Measurements from ENCODE around the gene CMAS. TPM values are rescaled to one million over a fixed set of nuclear protein-coding genes. Genes with fewer than 3 reads are reported as not detected.
"Not testable (repeated sequence)": the region's sequence is repeated elsewhere in the genome, so short reads cannot be mapped to it uniquely, and the experiment has no call there.

Gene CMAS
- 10 to 100 TPM; 56.7 to 57.6 (median 57.4) TPM for polyA plus RNA-seq (ENCODE audit: insufficient read length in 3 of 3)

DNA sequence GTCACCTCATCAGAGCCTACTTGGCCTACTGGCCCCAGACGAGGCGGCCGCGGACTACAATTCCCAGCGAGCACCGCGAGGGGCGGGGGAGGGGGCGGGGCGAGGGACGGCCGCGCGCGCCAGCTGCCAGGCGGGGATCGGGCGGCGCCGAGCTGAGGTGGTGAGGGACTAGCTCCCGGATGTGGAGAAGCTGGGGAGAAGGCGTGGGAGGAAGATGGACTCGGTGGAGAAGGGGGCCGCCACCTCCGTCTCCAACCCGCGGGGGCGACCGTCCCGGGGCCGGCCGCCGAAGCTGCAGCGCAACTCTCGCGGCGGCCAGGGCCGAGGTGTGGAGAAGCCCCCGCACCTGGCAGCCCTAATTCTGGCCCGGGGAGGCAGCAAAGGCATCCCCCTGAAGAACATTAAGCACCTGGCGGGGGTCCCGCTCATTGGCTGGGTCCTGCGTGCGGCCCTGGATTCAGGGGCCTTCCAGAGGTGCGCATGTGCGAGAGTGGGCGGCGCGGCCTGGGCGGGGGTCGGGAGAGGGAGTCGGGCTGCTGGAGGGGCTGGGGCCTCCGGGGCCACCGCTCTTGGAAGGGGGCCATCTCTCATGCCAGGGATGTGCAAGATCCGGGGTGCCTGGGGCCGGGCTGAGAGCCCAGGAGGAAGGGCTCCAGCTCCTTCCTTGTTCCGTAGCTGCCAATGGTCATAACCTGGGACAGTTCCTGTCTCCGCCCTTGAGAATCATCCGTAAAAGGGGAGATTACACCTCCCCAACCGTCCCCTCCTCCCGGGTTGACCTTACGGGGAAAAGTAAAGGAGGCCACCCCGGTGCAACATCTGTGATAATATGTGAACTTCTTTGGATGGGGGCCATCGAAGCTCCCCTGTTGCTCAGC, at the start of gene CMAS:
TSS of gene CMAS (plus strand) at position 129 of the 878 bp plus-strand sequence. CDS start at position 215, 86 bp downstream.
- peak in 2 of 3 donors; percentile 42 to 44 for DNase-seq (ENCODE audit: low read depth in 3 of 3, low spot score in 2 of 3)

DNA sequence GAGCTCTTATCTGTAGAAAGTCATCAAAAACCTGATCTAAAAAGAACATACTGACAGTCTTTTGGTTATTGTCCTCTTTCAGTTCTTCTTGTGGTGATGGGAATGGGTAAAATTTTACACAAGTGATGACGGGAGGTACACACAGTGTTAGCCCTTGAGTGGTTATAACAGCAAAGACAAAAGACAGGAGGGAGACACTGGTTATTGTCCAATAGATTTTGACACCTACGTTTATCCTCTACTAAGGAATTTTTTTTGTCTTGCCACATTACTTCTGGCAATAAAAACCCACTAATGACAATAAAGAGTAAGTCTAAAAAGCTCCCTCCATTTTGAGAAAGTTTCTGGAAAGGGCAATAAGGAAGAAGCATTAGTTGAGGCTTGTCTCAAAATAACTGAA, 47.7 kb upstream of the CMAS start:
- no peak for DNase-seq (ENCODE audit: low read depth in 3 of 3, low spot score in 2 of 3)

DNA sequence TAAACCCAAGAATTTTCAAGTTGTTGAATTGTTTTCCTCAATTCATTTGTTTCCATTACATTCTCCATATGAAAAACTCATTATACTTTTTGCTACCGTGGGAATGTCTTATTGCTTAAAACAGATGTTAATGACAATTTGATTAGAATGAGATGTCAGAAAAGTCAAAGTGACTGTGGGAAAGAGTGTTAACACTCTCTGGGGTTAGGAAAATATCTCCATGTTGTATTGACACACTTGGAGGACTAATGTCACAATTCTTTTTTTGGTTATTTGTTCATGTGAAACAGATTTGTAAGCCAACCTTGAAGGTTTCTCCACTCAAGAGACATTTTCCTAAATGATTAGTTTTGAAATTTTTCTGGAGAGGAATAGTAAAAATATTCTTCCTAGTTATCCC, 47.2 kb upstream of the CMAS start:
- no peak for DNase-seq (ENCODE audit: low read depth in 3 of 3, low spot score in 2 of 3)

DNA sequence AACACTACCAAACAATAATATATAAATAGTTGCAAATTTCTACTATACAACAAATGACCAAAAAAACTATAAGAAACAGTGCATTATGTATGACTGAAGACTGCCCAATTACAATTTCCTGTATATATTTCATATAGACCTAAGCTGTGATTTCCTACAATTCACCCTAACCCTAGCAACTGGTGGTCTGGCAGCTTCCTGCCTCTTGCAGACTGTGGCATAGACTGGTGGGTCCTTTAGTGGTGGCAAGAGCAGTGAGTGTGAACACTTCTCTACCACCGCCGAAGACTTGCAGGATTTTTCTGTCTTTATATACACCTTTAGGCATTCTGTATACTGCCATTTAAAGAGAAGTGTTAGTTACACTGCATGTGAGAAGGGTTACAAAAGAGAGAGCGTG, 43.6 kb upstream of the CMAS start:
- DNase-seq (ENCODE audit: low read depth in 3 of 3, low spot score in 2 of 3) = no peak

DNA sequence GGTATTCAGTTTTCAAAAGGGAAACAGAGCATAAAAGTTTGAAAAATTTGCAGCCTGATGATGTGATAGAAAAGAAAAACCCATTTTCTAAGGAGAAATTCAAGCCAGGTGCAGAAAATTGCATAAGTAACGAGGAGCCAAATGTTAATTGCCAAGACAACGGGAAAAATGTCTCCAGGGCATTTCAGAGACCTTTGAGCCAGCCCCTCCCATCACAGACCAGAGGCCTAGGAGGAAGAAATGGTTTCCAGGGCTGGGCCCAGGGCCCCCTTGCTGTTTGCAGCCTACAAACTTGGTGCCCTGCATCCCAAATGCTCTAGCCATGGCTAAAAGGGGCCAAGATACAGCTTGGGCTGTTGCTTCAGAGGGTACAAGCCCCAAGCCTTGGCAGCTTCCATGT, 38.2 kb upstream of the CMAS start:
- DNase-seq (ENCODE audit: low read depth in 3 of 3, low spot score in 2 of 3) = not testable (repeated sequence)

DNA sequence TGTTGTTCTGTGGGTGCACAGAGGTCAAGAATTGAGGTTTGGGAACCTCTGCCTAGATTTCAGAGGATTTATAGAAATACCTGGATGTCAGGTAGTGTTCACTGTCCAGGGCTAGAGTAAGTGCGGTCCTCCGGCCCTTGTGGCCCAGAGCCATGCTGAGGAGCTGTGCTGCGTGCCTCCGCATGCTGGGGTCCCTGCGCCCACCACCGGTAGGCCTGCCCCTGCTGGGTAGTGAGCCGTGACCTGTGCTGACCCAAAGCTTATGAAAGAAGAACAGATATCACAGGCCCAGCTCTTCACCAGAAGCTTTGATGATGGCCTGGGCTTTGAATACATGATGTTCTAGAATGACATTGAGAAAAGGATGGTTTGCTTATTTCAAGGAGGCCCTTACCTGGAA, 37.8 kb upstream of the CMAS start:
- no peak for DNase-seq (ENCODE audit: low read depth in 3 of 3, low spot score in 2 of 3)

DNA sequence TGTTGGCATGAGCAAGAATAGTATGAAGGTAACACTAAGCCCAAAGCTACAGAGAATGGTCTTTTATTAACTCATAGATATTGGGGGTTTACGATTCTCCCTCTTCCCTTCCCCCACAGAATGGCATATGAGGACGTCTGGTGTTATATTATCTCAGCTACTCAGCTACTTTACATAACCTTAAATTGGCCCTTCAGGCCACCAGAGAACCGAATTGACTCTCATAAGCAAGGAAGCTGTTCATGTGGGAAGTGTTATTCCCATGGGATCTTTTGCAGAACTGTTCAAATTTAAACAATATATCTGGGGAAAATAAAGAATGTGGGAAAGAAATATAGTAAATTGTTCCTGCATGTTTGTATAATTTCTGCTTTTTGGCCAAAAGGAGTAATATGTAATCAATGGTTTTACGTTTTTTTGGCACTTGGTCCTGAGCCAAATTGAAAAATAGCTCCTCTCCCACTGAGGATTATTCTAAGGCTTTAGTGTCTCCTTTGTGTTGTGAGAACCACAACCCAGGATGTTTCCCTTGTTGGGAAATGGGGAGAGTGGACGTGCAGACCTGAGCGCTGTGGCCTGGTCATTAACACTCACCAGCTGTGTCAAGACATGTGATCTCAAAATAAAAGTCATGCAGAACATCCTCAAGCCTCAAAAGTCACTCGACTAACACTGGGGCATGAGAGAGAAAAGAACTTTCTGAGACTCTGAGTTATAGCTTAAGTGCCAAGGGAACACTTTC, 31.8 kb upstream of the CMAS start:
- no peak for DNase-seq (ENCODE audit: low read depth in 3 of 3, low spot score in 2 of 3)

DNA sequence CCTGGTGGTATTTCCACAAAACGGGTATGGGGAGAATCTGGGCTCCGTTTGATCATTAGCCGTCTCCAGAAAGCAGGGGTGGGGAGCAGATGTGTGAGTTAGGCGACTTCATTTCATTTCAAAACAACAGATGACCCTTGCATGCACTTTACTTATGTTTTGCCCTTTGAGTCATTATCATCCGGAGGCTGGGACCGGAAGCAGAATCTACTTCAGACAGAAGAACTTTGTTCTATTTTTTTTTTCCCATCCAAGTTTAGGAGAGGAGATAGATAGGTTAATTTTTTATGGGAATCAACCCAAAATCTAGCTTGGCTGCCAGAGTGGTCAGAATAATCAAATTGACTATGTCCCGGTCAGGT, 31.3 kb upstream of the CMAS start:
- no peak for DNase-seq (ENCODE audit: low read depth in 3 of 3, low spot score in 2 of 3)

DNA sequence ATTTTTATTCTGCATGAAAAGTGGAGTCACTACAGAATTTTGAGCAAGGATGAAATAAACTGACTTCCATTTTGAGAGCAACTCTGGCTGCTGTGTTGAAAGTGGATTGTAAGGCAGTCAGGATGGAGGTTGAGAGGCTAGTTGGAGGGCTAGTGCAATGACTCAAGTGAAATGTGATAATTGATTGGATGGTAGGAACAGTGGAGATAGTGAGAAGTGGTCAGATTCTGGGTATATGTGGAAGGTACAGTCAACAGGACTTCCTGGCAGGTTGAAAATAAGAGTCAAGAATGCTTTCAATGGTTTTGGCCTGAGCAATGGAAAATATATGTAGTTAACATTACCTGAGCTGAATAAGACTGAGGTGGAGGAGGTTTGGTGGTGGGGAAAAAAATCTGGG, 29.0 kb upstream of the CMAS start:
- DNase-seq (ENCODE audit: low read depth in 3 of 3, low spot score in 2 of 3) = no peak

DNA sequence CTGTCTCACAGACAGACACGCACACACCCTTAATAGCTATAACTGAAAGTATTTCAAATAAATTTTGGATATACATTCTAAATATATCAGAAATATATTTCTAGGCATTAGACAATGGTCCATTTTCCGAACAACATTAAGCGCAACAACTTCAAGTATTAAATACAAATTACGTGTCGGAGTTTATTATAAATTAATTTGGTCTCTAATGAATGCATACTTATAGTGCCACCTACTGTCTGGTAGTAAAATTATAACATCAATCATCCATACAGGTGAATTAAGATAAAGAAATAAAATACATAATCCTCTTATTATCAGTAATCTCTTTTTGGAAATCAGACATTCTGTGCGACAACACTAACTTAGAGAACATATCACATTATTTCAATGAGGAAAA, 27.2 kb upstream of the CMAS start:
- no peak for DNase-seq (ENCODE audit: low read depth in 3 of 3, low spot score in 2 of 3)

DNA sequence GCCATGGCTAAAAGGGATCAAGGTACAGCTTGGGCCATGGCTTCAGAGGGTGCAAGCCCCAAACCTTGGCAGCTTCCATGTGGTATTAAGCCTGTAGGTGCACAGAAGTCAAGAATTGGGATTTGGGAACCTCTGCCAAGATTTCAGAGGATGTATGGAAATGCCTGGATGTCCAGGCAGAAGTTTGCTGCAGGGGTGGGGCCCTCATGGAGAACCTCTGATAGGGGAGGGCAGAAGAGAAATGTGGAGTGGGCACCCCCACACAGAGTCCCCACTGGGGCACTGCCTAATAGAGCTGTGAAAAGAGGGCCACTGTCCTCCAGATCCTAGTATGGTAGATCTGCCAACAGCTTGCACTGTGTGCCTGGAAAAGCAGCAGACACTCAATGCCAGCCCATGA, 22.5 kb upstream of the CMAS start:
- DNase-seq (ENCODE audit: low read depth in 3 of 3, low spot score in 2 of 3) = not testable (repeated sequence)

DNA sequence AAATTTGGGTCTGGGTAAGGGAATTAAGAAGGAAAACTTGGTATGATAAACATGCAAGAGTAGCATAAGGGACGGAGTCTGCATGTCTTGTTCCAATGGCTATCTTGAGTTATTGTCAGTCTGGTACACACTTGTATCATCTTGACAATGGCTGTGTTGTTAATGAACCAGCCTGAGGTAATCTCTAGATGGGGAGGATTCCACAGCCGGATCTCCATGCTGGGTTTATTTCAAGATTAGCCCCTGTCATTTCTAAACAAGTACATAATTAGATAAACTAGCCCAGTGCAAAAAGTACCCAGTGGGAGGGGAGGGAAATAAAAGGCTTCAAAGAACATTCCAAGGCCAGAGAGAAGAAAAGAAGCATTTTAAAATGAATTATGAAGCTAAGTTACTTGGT, 16.5 kb upstream of the CMAS start:
- DNase-seq (ENCODE audit: low read depth in 3 of 3, low spot score in 2 of 3) = no peak

DNA sequence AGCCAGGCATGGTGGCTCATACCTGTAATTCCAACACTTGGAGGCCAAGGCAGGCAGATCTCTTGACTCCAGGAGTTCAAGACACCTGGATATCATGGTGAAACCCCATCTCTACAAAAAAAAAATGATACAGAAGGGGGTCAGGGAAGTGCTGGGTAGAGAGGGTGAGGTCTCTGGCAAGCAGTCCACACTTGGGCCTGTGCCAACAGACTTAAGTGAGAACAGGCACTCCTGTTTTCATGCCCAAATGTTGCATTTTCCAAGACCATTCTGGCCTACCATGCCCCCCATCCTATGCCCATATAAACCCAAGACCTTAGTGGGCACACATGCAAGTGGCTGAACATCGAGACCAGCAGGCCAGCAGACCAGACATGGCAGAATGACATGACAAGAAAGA, 16.0 kb upstream of the CMAS start:
- DNase-seq (ENCODE audit: low read depth in 3 of 3, low spot score in 2 of 3) = no peak

DNA sequence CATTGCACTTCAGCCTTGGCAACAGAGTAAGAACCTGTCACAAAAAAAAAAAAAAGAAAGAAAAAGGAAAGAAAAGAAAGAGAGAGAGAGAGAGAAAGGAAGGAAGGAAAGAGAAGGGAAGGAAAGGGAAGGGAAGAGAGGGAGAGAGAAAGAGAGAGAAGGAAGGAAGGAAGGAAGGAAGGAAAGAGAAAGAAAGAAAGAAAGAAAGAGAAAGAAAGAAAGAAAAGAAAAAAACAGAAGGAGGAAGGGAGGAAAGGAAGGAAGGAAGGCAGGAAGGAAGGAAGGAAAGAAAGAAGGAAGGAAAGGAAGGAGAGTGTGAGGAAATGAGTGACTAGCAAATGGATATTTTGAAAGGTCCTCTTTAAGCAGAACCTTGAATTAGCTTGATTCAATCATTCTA, 13.3 kb upstream of the CMAS start:
- DNase-seq (ENCODE audit: low read depth in 3 of 3, low spot score in 2 of 3) = no peak

DNA sequence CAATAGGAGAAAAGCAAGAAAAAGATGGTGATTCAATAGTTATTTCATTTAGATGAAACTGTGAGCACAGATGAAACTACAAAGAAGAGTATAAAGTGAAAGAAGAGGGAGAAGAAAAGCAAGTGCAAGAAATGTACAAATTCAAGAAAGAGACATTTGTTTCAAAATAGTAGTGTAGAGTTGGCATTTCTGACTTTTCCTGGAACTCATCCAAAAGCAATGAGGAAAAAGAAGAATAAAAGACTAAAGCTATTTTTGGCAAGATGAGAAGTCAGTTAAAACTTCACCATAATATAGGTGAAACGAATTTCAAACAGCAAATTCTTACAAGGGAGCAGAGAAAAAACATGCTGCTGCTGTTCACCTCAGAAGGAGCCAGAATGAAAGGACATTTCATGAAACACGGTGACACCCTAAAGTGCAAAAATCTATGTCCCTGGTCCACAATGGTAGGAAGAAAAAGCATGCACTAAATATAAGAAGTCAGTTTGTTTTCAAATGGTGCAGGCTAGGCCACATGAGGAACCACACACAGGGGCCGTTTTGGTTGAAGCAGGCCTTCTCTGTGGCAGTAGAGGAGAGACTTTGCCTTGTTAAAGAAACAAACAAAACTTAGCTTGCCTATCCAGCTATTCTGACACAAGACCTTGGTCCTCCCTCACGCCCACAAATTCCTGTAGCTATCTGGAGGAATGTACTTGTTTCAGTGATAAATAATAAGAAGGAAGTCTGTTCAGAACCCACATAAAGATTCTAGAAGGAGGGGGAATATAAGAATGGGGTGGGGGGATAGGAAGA, 11.1 kb upstream of the CMAS start:
- DNase-seq (ENCODE audit: low read depth in 3 of 3, low spot score in 2 of 3) = no peak

DNA sequence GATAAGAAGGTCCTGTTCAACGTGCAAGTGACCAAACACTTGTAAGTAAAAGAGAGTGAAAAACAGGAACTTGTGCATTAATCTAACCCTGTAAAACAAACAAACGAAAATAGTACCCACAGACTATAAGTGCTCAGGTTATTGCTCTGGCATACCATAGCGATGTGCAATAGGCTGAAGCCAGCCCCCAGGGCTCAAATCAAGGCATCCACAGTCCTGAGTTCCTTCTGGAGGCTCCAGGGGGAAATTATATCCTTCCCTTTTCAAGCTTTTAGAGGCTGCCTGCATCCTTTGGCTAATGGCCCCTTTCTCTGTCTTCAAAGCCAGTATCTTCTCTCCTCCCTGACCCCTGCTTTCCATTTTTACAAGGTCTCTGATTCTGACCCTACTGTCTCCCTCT, 8.1 kb upstream of the CMAS start:
- no peak for DNase-seq (ENCODE audit: low read depth in 3 of 3, low spot score in 2 of 3)

DNA sequence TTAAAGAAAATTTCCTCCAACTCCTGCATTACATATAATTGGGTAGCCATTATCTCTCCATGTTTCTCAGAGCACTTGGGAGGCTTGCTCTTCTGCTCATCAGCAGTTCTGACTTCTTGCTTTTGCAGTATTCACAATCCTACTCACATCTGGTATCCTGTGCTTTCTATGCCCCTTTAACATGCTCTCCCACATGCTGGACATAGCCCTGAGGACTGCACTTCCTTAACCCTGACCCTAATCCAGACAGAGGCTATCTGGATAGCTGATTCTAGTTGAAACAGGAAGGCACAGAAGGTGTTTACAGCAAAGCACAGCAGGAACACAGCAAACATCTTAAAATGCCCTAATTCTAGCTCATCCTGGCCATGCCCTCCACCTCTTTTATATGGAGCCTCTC, 7.3 kb upstream of the CMAS start:
- no peak for DNase-seq (ENCODE audit: low read depth in 3 of 3, low spot score in 2 of 3)

DNA sequence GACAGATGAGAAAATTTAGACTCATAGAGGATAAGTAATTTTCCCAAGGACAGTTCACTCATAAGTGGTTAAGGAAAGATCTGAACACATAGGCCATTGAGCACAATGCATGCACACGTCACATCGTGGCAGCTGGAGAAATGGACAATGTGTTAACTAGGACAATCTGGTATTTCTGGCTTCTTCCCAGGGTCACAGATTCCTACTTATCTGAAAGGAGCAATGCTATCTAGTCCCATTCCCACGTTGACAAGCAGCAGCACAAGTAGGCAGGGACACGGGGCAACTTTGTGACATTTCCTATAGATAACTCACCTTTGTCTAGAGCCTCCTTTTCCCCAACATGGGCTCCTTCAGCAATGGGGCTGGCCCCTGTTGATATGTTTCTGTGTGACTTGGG, 6.7 kb upstream of the CMAS start:
- no peak for DNase-seq (ENCODE audit: low read depth in 3 of 3, low spot score in 2 of 3)

DNA sequence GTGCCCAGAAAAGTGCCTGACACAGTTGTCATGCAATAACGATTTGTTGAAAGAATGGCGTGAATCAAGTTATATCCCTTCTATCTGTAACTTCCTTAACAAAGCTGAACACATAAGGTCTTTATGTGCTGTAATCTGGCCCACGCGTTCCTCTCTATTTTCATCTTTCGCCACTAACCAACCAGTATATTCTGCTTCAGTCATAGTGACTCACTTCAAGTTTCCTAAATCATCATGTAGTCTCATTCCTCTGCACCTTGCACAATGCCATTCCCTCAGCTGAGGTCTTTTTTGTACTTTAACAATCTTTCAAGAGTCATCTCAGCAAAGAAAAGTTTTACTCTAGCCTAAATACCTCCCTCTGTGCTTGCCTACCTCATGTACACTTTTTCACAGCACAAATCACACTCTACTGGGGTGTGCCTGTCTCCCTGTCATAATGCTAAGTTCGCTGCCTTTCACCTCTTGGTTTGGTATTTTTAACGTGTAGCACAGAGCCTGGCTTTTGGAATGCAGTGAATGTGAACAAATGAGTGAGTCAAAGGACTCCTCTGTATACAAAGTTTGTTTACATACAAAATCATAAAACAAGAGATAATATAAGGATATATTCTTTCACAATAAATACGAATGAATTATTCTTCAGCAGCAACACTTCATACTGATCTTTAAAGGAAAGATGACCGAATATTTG, 2.9 kb upstream of the CMAS start:
- no peak for DNase-seq (ENCODE audit: low read depth in 3 of 3, low spot score in 2 of 3)

DNA sequence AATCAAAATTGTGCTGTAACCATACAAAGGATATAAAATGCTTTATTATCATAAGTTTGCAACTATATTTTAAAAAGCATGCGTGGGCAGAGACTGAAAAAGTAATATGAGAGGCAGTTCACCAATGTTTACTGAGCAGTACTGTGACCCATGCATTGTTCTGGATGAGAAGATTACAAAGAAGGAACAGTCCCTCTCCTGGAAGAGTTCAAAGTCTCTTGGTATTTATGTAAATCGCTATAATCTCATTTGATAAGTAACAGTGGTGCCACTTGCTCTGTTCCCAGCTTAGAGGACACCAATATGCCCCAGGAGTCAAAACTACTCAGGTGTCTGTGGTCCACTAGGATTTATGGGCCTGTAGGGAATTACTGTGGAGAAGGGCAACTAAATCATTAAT, 2.1 kb upstream of the CMAS start:
- DNase-seq (ENCODE audit: low read depth in 3 of 3, low spot score in 2 of 3) = no peak

DNA sequence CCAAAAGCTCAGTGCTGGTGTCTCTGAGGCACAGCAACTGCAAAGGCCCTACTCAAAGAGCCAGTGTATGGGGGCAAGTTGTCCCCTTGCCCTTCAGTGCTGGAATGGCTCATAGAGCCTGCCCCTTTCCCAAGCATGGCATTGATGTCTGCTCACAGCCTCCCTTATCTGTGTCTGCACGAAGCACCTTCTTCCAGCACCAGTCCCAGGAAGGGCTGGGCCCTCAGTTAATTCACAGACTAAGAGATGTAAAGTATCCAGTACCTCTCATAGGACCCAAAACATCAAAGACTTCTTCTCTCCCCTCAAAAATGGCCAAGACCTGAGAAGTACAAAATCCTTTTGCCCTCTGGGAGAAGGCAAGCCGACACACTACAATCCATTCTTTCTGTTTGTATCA, 1.6 kb upstream of the CMAS start:
- no peak for DNase-seq (ENCODE audit: low read depth in 3 of 3, low spot score in 2 of 3)
